CD4-positive, alpha-beta T cell treated with Interferon alpha-2 for 1 hour (primary cell): Measurements from ENCODE around the gene TOR1AIP1.
"Not testable (repeated sequence)": the region's sequence is repeated elsewhere in the genome, so short reads cannot be mapped to it uniquely, and the experiment has no call there.

ENCODE experiments used
- DNase-seq, 2 donors: peaks; one replicate each; pipeline ENCODE4 v3.0.0-alpha.2; 2020 to 2022

Gene TOR1AIP1

GRCh38 chr1:179882253-179883039 is at the start of gene TOR1AIP1:
TSS of gene TOR1AIP1 (plus strand) at chr1:179882285. CDS start at chr1:179882503, 218 bp downstream.
- DNase-seq = peak; percentile 98 to 99

- not testable (repeated sequence) for DNase-seq
These were observed 45.2 kb upstream of the TOR1AIP1 start for GRCh38 chr1:179836686-179837445.

GRCh38 chr1:179840107-179840506 is 42.0 kb upstream of the TOR1AIP1 start:
- no peak for DNase-seq

- DNase-seq = no peak
These were observed 33.9 kb upstream of the TOR1AIP1 start for GRCh38 chr1:179848233-179848632.

- DNase-seq = no peak
These were observed 29.0 kb upstream of the TOR1AIP1 start for GRCh38 chr1:179853102-179853501.

- DNase-seq = not testable (repeated sequence)
These were observed 26.3 kb upstream of the TOR1AIP1 start for GRCh38 chr1:179855831-179856230.

GRCh38 chr1:179856296-179856695 is 25.8 kb upstream of the TOR1AIP1 start:
- no peak for DNase-seq

- no peak for DNase-seq
These were observed 25.1 kb upstream of the TOR1AIP1 start for GRCh38 chr1:179857009-179857408.

- DNase-seq = no peak
These were observed 21.4 kb upstream of the TOR1AIP1 start for GRCh38 chr1:179860652-179861051.

GRCh38 chr1:179865377-179865776 is 16.7 kb upstream of the TOR1AIP1 start:
- no peak for DNase-seq

- no peak for DNase-seq
These were observed 15.5 kb upstream of the TOR1AIP1 start for GRCh38 chr1:179866616-179867015.

- DNase-seq = peak; percentile 37 to 64
These were observed 14.4 kb upstream of the TOR1AIP1 start for GRCh38 chr1:179867493-179868330.

- DNase-seq = no peak
These were observed 11.2 kb upstream of the TOR1AIP1 start for GRCh38 chr1:179870870-179871269.

- no peak for DNase-seq
These were observed 10.1 kb upstream of the TOR1AIP1 start for GRCh38 chr1:179871940-179872339.

GRCh38 chr1:179872558-179872957 is 9.5 kb upstream of the TOR1AIP1 start:
- DNase-seq = no peak

- DNase-seq = no peak
These were observed 8.6 kb upstream of the TOR1AIP1 start for GRCh38 chr1:179873438-179873851.

GRCh38 chr1:179875596-179876299 is 6.3 kb upstream of the TOR1AIP1 start:
- no peak for DNase-seq

- no peak for DNase-seq
These were observed 5.8 kb upstream of the TOR1AIP1 start for GRCh38 chr1:179876300-179876715.

GRCh38 chr1:179877586-179878265 is 4.4 kb upstream of the TOR1AIP1 start, which contains the start of gene TOR1AIP2:
TSS of gene TOR1AIP2 (minus strand) at chr1:179877803. CDS start at chr1:179852665, 25,138 bp downstream.
- DNase-seq = peak; percentile 81 to 87

GRCh38 chr1:179879797-179880196 is 2.3 kb upstream of the TOR1AIP1 start:
- DNase-seq = no peak

- DNase-seq = no peak
These were observed 338 bp upstream of the TOR1AIP1 start for GRCh38 chr1:179881642-179882252.
